Endothelial cell of umbilical vein (primary cell): ENCODE results near the gene CDH22. TPM values are rescaled to one million over a fixed set of nuclear protein-coding genes. Genes with fewer than 3 reads are reported as not detected.

Source experiments
- BruUV-seq: library from RNA; stranded (reverse); fragments of 400-500 nt; replicated peaks from 2 replicates; lab custom pipeline; 2021; lab: Mats Ljungman, UMichigan
- CTCF ChIA-PET: fragments of 300-600, 350-600 bp; sonication (Branson Sonifier 250); formaldehyde crosslinking; loops from one replicate; lab custom pipeline; 2021; ENCODE audit warnings: antibody characterized with exemption, inconsistent platforms; lab: Charles Lee
- POLR2A ChIA-PET: fragments of 300-600, 350-600 bp; sonication (Branson Sonifier 250); formaldehyde crosslinking; loops from one replicate; lab custom pipeline; 2021; ENCODE audit warnings: antibody characterized with exemption, inconsistent platforms; lab: Charles Lee
- DNase-seq: peaks from one replicate; pipeline ENCODE4 v3.0.0-alpha.2; 2011; ENCODE audit warnings: low read depth, low spot score
- FAIRE-seq: peaks from 2 replicates; lab custom pipeline; 2011; peaks lifted over from hg19 to GRCh38; lab: Jason Lieb, UNC
- H2AFZ ChIP-seq: 2 replicates; pipeline ENCODE4 v1.6.0; 2012; ENCODE audit warnings: low read depth, low read length, control low read depth, inconsistent platforms
- H3K27ac ChIP-seq: 2 replicates; pipeline ENCODE4 v1.5.1; 2011; ENCODE audit warnings: low read depth, mild to moderate bottlenecking, control low read depth, low read length, moderate library complexity; ENCODE audit not compliant: insufficient read depth
- H3K27me3 ChIP-seq, 2 experiments: 2 replicates each; pipeline versions ENCODE4 v1.6.0 to v1.6.1; 2011; ENCODE audit warnings: low read length in 2 of 2, mixed read lengths in 1 of 2; ENCODE audit not compliant: control insufficient read depth in 2 of 2, insufficient read depth in 2 of 2
- H3K36me3 ChIP-seq, 2 experiments: 2 replicates in 1 of 2; 3 replicates in 1 of 2; pipeline ENCODE4 v1.5.1; 2011; ENCODE audit warnings: low read length in 2 of 2, mild to moderate bottlenecking in 1 of 2, moderate library complexity in 1 of 2; ENCODE audit not compliant: control insufficient read depth in 2 of 2, insufficient read depth in 2 of 2; ENCODE audit errors: extremely low read depth in 1 of 2
- H3K4me1 ChIP-seq: 3 replicates; pipeline ENCODE4 v1.5.1; 2011; ENCODE audit warnings: mild to moderate bottlenecking, low read length; ENCODE audit not compliant: control insufficient read depth, insufficient read depth; ENCODE audit errors: extremely low read depth
- H3K4me2 ChIP-seq: 2 replicates; pipeline ENCODE4 v1.6.1; 2011; ENCODE audit warnings: low read length, control low read depth, mixed read lengths; ENCODE audit not compliant: insufficient read depth
- H3K4me3 ChIP-seq, 3 experiments: fragments of 200-600 bp in 1 of 3; sonication (generic), shearing (Covaris generic) in 1 of 3; replicated peaks in 1 of 3; 2 replicates each; pipeline ENCODE4 v1.5.1; 2011 to 2016; ENCODE audit warnings: control low read depth in 3 of 3, low read length in 3 of 3, mild to moderate bottlenecking in 2 of 3, inconsistent platforms in 1 of 3, low read depth in 1 of 3, moderate library complexity in 1 of 3; ENCODE audit not compliant: insufficient read depth in 1 of 3
- H3K79me2 ChIP-seq: 2 replicates; pipeline ENCODE4 v1.6.0; 2012; ENCODE audit warnings: low read length, inconsistent platforms; ENCODE audit not compliant: control insufficient read depth, insufficient read depth
- H3K9ac ChIP-seq: replicated peaks from 2 replicates; pipeline ENCODE3; 2011; ENCODE audit warnings: low read length, control low read depth; ENCODE audit not compliant: insufficient read depth; ENCODE audit errors: extremely low read depth
- H3K9me1 ChIP-seq: replicated peaks from 3 replicates; pipeline ENCODE4 v1.6.0; 2011; ENCODE audit warnings: mild to moderate bottlenecking, low read length; ENCODE audit not compliant: control insufficient read depth, insufficient read depth; ENCODE audit errors: extremely low read depth
- H3K9me3 ChIP-seq: replicated peaks from 2 replicates; pipeline ENCODE4 v1.5.1; 2012; ENCODE audit warnings: low read length, inconsistent platforms; ENCODE audit not compliant: control insufficient read depth, insufficient read depth
- H4K20me1 ChIP-seq: replicated peaks from 2 replicates; pipeline ENCODE3; 2011; ENCODE audit warnings: mild to moderate bottlenecking, low read length; ENCODE audit not compliant: control insufficient read depth, insufficient read depth; ENCODE audit errors: extremely low read depth
- CTCF ChIP-seq, 2 donors: IDR thresholded peaks; 1 replicate in 1 of 2; 2 replicates in 1 of 2; pipeline ENCODE4 v1.5.1; 2011; ENCODE audit warnings: low read length in 2 of 2, mild to moderate bottlenecking in 2 of 2, moderate library complexity in 2 of 2, control low read depth in 1 of 2, inconsistent platforms in 1 of 2, low read depth in 1 of 2; ENCODE audit not compliant: insufficient read depth in 1 of 2; ENCODE audit errors: extremely low read depth in 1 of 2
- EZH2 ChIP-seq: IDR thresholded peaks from 2 replicates; pipeline ENCODE4 v1.6.1; 2012; ENCODE audit warnings: borderline replicate concordance, low read depth, mild to moderate bottlenecking, moderate library complexity, low read length, inconsistent platforms; ENCODE audit not compliant: severe bottlenecking
- FOS ChIP-seq: IDR thresholded peaks from 2 replicates; pipeline ENCODE4 v1.6.1; 2011; ENCODE audit warnings: mild to moderate bottlenecking, low read length, moderate library complexity, borderline replicate concordance; ENCODE audit not compliant: insufficient read depth
- GATA2 ChIP-seq: IDR thresholded peaks from 2 replicates; pipeline ENCODE4 v1.7.0; 2011; ENCODE audit warnings: low read depth, mild to moderate bottlenecking, moderate library complexity, mixed read lengths, low read length; ENCODE audit not compliant: insufficient read length, insufficient read depth
- JUN ChIP-seq: IDR thresholded peaks from 2 replicates; pipeline ENCODE4 v1.6.1; 2011; ENCODE audit warnings: borderline replicate concordance, low read depth; ENCODE audit not compliant: insufficient read length, insufficient read depth
- MAX ChIP-seq: IDR thresholded peaks from 2 replicates; pipeline ENCODE4 v1.6.1; 2011; ENCODE audit not compliant: insufficient read depth, insufficient read length
- MYC ChIP-seq: IDR thresholded peaks from one replicate; pipeline ENCODE4 v1.6.1; 2011; ENCODE audit warnings: mild to moderate bottlenecking, low read depth, low read length
- POLR2A ChIP-seq: IDR thresholded peaks from 2 replicates; pipeline ENCODE4 v1.6.1; 2012; ENCODE audit warnings: low read depth, mild to moderate bottlenecking, control low read depth, low read length
- POLR2AphosphoS5 ChIP-seq: IDR thresholded peaks from 2 replicates; pipeline ENCODE4 v1.6.1; 2012; ENCODE audit warnings: low read depth, mild to moderate bottlenecking, control low read depth, low read length, moderate library complexity; ENCODE audit not compliant: insufficient read depth
- dilution Hi-C: fragments of 300-500 bp; cut with MboI; formaldehyde crosslinking; loops from one replicate; pipeline ENCODE4 v1.15.0; 2019; ENCODE audit warnings: low sequenced_read_pairs; ENCODE audit not compliant: extremely low pct_ligation_motif_present
- intact Hi-C: fragments of 100-400 bp; cut with micrococcal nuclease; formaldehyde crosslinking; loops from one replicate; pipeline ENCODE4 v1.10.0; 2022
- polyA plus RNA-seq, 4 experiments: library from polyadenylated mRNA; depleted of rRNA in 3 of 4; stranded (reverse) in 3 of 4; unstranded in 1 of 4; fragments of >200 nt; gene quantifications; 2 replicates each; pipeline versions ENCODE4 v1.2.1 to v1.2.3, GENCODE V29; 2011 to 2012; ENCODE audit warnings: missing spikeins in 1 of 4
- total RNA-seq: library from RNA; stranded (reverse); gene quantifications from 2 replicates; pipeline ENCODE4 v1.2.3, GENCODE V29; 2021

The CDH22 gene
- total and polyA plus RNA-seq, 2 donors (not counting 3 experiments of a cell fraction or from before 2014, with no cell fraction given) = not detected

DNA sequence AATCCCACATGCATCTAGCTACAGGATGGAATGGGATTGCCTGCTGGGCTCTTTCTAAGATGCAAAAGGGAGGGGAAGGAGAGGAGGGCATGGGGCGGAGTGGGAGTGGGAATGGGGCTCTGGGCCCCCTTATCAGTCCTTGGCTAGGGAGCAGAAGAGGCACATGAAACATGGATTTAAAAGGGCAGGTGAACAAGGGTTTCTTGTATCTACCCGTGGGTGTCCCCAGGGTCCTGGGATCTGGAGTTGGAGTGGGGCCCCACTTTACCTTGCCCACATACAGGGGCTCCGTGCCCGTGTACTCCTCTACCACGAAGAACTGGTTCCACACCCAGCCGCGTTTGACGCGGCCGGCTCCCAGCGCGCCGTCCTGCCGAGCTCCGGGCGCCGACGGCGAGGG is 57.5 kb downstream of the CDH22 start:
- dilution Hi-C loops = no loop called here
- DNase-seq (no peak), FAIRE-seq (no peak)
- H3K4me2 ChIP-seq = no peak overlapping the region
- TF ChIP-seq GATA2 = no peak
- no peak for TF ChIP-seq POLR2A
- no peaks in the 10 kb centered on the region for H4K20me1 ChIP-seq
- H3K27ac ChIP-seq = no peak overlapping the region
- peaks cover 12 to 13% of the 10 kb centered on the region in 2 experiments for H3K27me3 ChIP-seq
- H3K4me1 ChIP-seq = peaks cover 3% of the 10 kb centered on the region
- no peaks in the 10 kb centered on the region for H3K79me2 ChIP-seq
- no peaks in the 10 kb centered on the region for H3K9me1 ChIP-seq
- no peaks in the 10 kb centered on the region for H3K9me3 ChIP-seq
- intact Hi-C loops = no loop called here
- H3K36me3 ChIP-seq = no peaks in the 10 kb centered on the region
- no TSS peak for BruUV-seq
- CTCF ChIA-PET = no interaction called here
- no peak overlapping the region for H3K4me3 ChIP-seq
- H3K9ac ChIP-seq = no peak overlapping the region
- POLR2A ChIA-PET = no interaction called here
- no peak overlapping the region for H2AFZ ChIP-seq

- CTCF ChIA-PET = interaction anchor here (1.3 kb wide), 1 partner anchor 16 kb away, joined by 3 read pairs; no protein-coding TSS in a partner anchor
- FAIRE-seq = no peak
Observed at GRCh38 chr20:46249671-46250070, 58.6 kb downstream of the CDH22 start.

More at GRCh38 chr20:46249671-46250070, 58.6 kb downstream of the CDH22 start:
- no peak for TF ChIP-seq MAX
- no peak for TF ChIP-seq JUN
- TF ChIP-seq GATA2 = no peak
- no peak for TF ChIP-seq CTCF (IDR thresholded peaks at IDR 0.05; ENCODE audit: extremely low read depth in 1 of 2, insufficient read depth in 1 of 2, low read depth in 1 of 2, low read length in 2 of 2)
- TF ChIP-seq FOS = no peak
- TF ChIP-seq POLR2AphosphoS5 = no peak
- no peak for TF ChIP-seq MYC
- TF ChIP-seq EZH2 = no peak
- TF ChIP-seq POLR2A = no peak
- BruUV-seq = no TSS peak
- Histone ChIP-seq H2AFZ (no peak overlapping the region), H3K27me3 (peaks cover 12 to 13% of the 10 kb centered on the region in 2 experiments), H3K27ac (no peak overlapping the region), H4K20me1 (no peaks in the 10 kb centered on the region), H3K36me3 (no peaks in the 10 kb centered on the region), H3K4me3 (no peak overlapping the region), H3K9ac (no peak overlapping the region), H3K9me3 (no peaks in the 10 kb centered on the region), H3K4me1 (no peaks in the 10 kb centered on the region), H3K9me1 (no peaks in the 10 kb centered on the region), H3K79me2 (no peaks in the 10 kb centered on the region), H3K4me2 (no peak overlapping the region)
- DNase-seq = no peak
- dilution Hi-C loops (no loop called here), intact Hi-C loops (no loop called here)
- POLR2A ChIA-PET = no interaction called here
